HUDEP-2 (cell line): ENCODE measurements around the gene NME8.

Experiments used
- DNase-seq, 76 experiments: peaks; one replicate each; lab custom pipeline; 2025; ENCODE audit not compliant: unreplicated experiment in 76 of 76; lab: John Stamatoyannopoulos, UW

The NME8 gene

GRCh38 chr7:37930226-37930948 is 82.0 kb downstream of the NME8 start:
- DNase-seq = no peak

GRCh38 chr7:37932543-37932942 is 84.1 kb downstream of the NME8 start:
- DNase-seq = no peak

- DNase-seq = no peak
Measured at GRCh38 chr7:37933018-37933566, 84.7 kb downstream of the NME8 start.

GRCh38 chr7:37942934-37943610 is 94.7 kb downstream of the NME8 start:
- DNase-seq = no peak

GRCh38 chr7:37943905-37944736 is 95.7 kb downstream of the NME8 start:
- DNase-seq = no peak

GRCh38 chr7:37944737-37945054 is 96.3 kb downstream of the NME8 start:
- DNase-seq = no peak

GRCh38 chr7:37945336-37945735 is 96.9 kb downstream of the NME8 start:
- no peak for DNase-seq

GRCh38 chr7:37947138-37947940 is 98.9 kb downstream of the NME8 start:
- DNase-seq = no peak

- DNase-seq = no peak
Measured at GRCh38 chr7:37947941-37948210, 99.5 kb downstream of the NME8 start.
